Coronary artery (tissue), 2 donors: ENCODE results near the gene FBXO44.
A peak's percentile ranks its signal among the peaks of the same experiment; 100 is the strongest.

Experiments used
- DNase-seq: peaks from one replicate; pipeline ENCODE4 v3.0.0-alpha.2; 2017; ENCODE audit warnings: low spot score
- H3K27ac ChIP-seq, 2 donors: fragments of 200-600 bp; sonication (generic); one replicate each; pipeline ENCODE4 v1.5.1; 2016 to 2019
- H3K4me3 ChIP-seq: fragments of 200-600 bp; sonication (generic); 2 replicates; pipeline ENCODE4 v1.5.1; 2016; ENCODE audit warnings: mild to moderate bottlenecking, moderate library complexity
- CTCF ChIP-seq: fragments of 200-600 bp; sonication (generic); IDR thresholded peaks from one replicate; pipeline ENCODE4 v1.5.1; 2019; ENCODE audit warnings: antibody characterized with exemption

The FBXO44 gene

GRCh38 chr1:11693024-11693590, 38.4 kb downstream of the FBXO44 start:
- Histone ChIP-seq H3K27ac (no peak overlapping the region), H3K4me3 (no peak overlapping the region)
- no peak for DNase-seq
- no peak for TF ChIP-seq CTCF

GRCh38 chr1:11693917-11694316, 39.2 kb downstream of the FBXO44 start:
- no peak overlapping the region for H3K4me3 ChIP-seq
- TF ChIP-seq CTCF, result no peak
- DNase-seq, result no peak
- no peak overlapping the region for H3K27ac ChIP-seq

GRCh38 chr1:11695861-11696260, 41.2 kb downstream of the FBXO44 start:
- H3K27ac ChIP-seq, result no peak overlapping the region
- no peak overlapping the region for H3K4me3 ChIP-seq
- no peak for DNase-seq
- TF ChIP-seq CTCF, result no peak

GRCh38 chr1:11697188-11697892, 42.7 kb downstream of the FBXO44 start:
- Histone ChIP-seq H3K27ac (no peak overlapping the region), H3K4me3 (no peak overlapping the region)
- DNase-seq, result no peak
- no peak for TF ChIP-seq CTCF

- TF ChIP-seq CTCF, result no peak
- Histone ChIP-seq H3K4me3 (no peak overlapping the region), H3K27ac (no peak overlapping the region)
- DNase-seq, result no peak
Measured at GRCh38 chr1:11697893-11698210, 43.2 kb downstream of the FBXO44 start.

- no peak for TF ChIP-seq CTCF
- Histone ChIP-seq H3K4me3 (peak overlapping the region; percentile 43), H3K27ac (no peak overlapping the region)
- DNase-seq, result no peak
Measured at GRCh38 chr1:11700601-11701467, 46.2 kb downstream of the FBXO44 start.
